GM12801 (cell line): ENCODE measurements around the gene ST6GAL1.

Source experiments
- CTCF ChIP-seq: IDR thresholded peaks from one replicate; pipeline ENCODE4 v1.5.1; 2011; ENCODE audit warnings: control low read depth; ENCODE audit not compliant: insufficient read length; ENCODE audit errors: extremely low read depth

Gene ST6GAL1

GRCh38 chr3:186895406-186895805, 34.9 kb upstream of the ST6GAL1 start:
- no peak for TF ChIP-seq CTCF

- no peak for TF ChIP-seq CTCF
Measured at GRCh38 chr3:186896006-186896405, 34.3 kb upstream of the ST6GAL1 start.

- no peak for TF ChIP-seq CTCF
Measured at GRCh38 chr3:186896875-186897274, 33.5 kb upstream of the ST6GAL1 start.

- TF ChIP-seq CTCF, result no peak
Measured at GRCh38 chr3:186901135-186901734, 29.1 kb upstream of the ST6GAL1 start.

- no peak for TF ChIP-seq CTCF
Measured at GRCh38 chr3:186902154-186902553, 28.2 kb upstream of the ST6GAL1 start.

- TF ChIP-seq CTCF, result no peak
Measured at GRCh38 chr3:186902713-186903112, 27.6 kb upstream of the ST6GAL1 start.

GRCh38 chr3:186909078-186909853, 21.1 kb upstream of the ST6GAL1 start:
- no peak for TF ChIP-seq CTCF
